ENCODE data around the gene POLR3E. TPM values are rescaled to one million over a fixed set of nuclear protein-coding genes. Genes with fewer than 3 reads are reported as not detected.

The POLR3E gene
- total RNA-seq, 2 donors from 2014 or later, result 34.4 to 43.4 TPM

GRCh38 chr16:22267764-22268163, 29.4 kb upstream of the POLR3E start:
- Histone ChIP-seq H3K36me3 (peaks cover 5% of the 10 kb centered on the region), H3K27ac (no peak overlapping the region), H3K9me3 (no peaks in the 10 kb centered on the region), H3K4me3 (no peak overlapping the region), H3K9ac (ENCODE audit: low read depth in 2 of 2, low read length in 2 of 2) (no peak overlapping the region), H3K27me3 (no peaks in the 10 kb centered on the region), H3K4me1 (no peaks in the 10 kb centered on the region)
- intact Hi-C loops (cut with DNase I), result no loop called here
- no peak for DNase-seq
- TF ChIP-seq CTCF (IDR thresholded peaks at IDR 0.05), result no peak

- Histone ChIP-seq H3K9me3 (no peaks in the 10 kb centered on the region), H3K4me3 (no peak overlapping the region), H3K27ac (no peak overlapping the region), H3K27me3 (no peaks in the 10 kb centered on the region), H3K4me1 (no peaks in the 10 kb centered on the region), H3K9ac (ENCODE audit: low read depth in 2 of 2, low read length in 2 of 2) (no peak overlapping the region), H3K36me3 (peaks cover 5% of the 10 kb centered on the region)
- TF ChIP-seq CTCF (IDR thresholded peaks at IDR 0.05), result no peak
- no peak for DNase-seq
- intact Hi-C loops (cut with DNase I), result no loop called here
These were observed 26.7 kb upstream of the POLR3E start for GRCh38 chr16:22270525-22270924.

- Histone ChIP-seq H3K36me3 (peaks cover 5% of the 10 kb centered on the region), H3K9me3 (no peaks in the 10 kb centered on the region), H3K4me3 (no peak overlapping the region), H3K4me1 (no peaks in the 10 kb centered on the region), H3K27me3 (no peaks in the 10 kb centered on the region), H3K27ac (no peak overlapping the region), H3K9ac (ENCODE audit: low read depth in 2 of 2, low read length in 2 of 2) (no peak overlapping the region)
- no peak for TF ChIP-seq CTCF (IDR thresholded peaks at IDR 0.05)
- no peak for DNase-seq
- intact Hi-C loops (cut with DNase I), result no loop called here
These were observed 24.1 kb upstream of the POLR3E start for GRCh38 chr16:22272870-22273650.

- H3K9ac ChIP-seq (ENCODE audit: low read depth in 2 of 2, low read length in 2 of 2), result no peak overlapping the region
- no peaks in the 10 kb centered on the region for H3K27me3 ChIP-seq
- no peaks in the 10 kb centered on the region for H3K4me1 ChIP-seq
- TF ChIP-seq CTCF (IDR thresholded peaks at IDR 0.05), result no peak
- intact Hi-C loops (cut with DNase I), result no loop called here
- no peak for DNase-seq
- H3K4me3 ChIP-seq, result no peak overlapping the region
- no peaks in the 10 kb centered on the region for H3K9me3 ChIP-seq
- no peak overlapping the region for H3K27ac ChIP-seq
- H3K36me3 ChIP-seq, result peaks cover 5% of the 10 kb centered on the region
These were observed 22.3 kb upstream of the POLR3E start for GRCh38 chr16:22274916-22275315.

GRCh38 chr16:22278441-22279230, 18.6 kb upstream of the POLR3E start:
- Histone ChIP-seq H3K4me1 (no peaks in the 10 kb centered on the region), H3K36me3 (no peaks in the 10 kb centered on the region), H3K9ac (ENCODE audit: low read depth in 2 of 2, low read length in 2 of 2) (no peak overlapping the region), H3K9me3 (no peaks in the 10 kb centered on the region), H3K27ac (no peak overlapping the region), H3K27me3 (no peaks in the 10 kb centered on the region), H3K4me3 (no peak overlapping the region)
- intact Hi-C loops (cut with DNase I), result no loop called here
- TF ChIP-seq CTCF (IDR thresholded peaks at IDR 0.05), result no peak
- no peak for DNase-seq
